Activated naive CD4-positive, alpha-beta T cell treated with anti-CD3 and anti-CD28 coated beads, Interleukin-2, amount 50 U/mL, for 72 hours (primary cell): ENCODE results near the gene ZNF18. TPM values are rescaled to one million over a fixed set of nuclear protein-coding genes. Genes with fewer than 3 reads are reported as not detected.
"Not testable (repeated sequence)": the region's sequence is repeated elsewhere in the genome, so short reads cannot be mapped to it uniquely, and the experiment has no call there.

Source experiments
- ATAC-seq, 2 donors: fragments of 150-1000 bp; cut with Tn5 transposase; 2 replicates each; pipeline ENCODE4 v1.10.0; 2021; ENCODE audit warnings: mild to moderate bottlenecking in 2 of 2, moderate library complexity in 2 of 2
- DNase-seq, 2 donors: peaks; one replicate each; pipeline ENCODE4 v3.0.0; 2021 to 2022; ENCODE audit warnings: low spot score in 2 of 2
- H3K27ac Mint-ChIP-seq, 2 donors: one replicate each; pipeline ENCODE4 v1.8.0; 2022; ENCODE audit warnings: mild to moderate bottlenecking in 2 of 2, mixed read lengths in 2 of 2
- H3K36me3 Mint-ChIP-seq, 2 donors: one replicate each; pipeline ENCODE4 v1.8.0; 2022; ENCODE audit warnings: mixed read lengths in 2 of 2
- H3K9me3 Mint-ChIP-seq, 2 donors: one replicate each; pipeline ENCODE4 v1.8.0; 2022; ENCODE audit warnings: mixed read lengths in 2 of 2
- total RNA-seq, 2 donors: library from RNA; stranded (reverse); gene quantifications; one replicate each; pipeline ENCODE4 v1.2.3, GENCODE V29; 2022

Gene ZNF18
- total RNA-seq, 2 donors from 2014 or later = 4.9 to 7.1 TPM

DNA sequence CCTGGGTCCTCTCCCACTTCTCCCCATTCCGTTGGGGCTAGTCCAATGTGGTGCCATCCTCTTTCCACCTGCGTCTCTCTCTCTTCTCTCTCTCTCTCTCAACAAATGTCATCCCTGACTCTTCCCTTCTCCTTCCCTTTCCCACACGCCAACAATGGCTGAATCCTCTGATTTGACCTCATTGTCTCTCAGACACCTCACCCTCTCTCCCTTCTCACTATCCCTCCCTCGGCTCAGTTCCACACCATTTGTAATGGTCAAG is 628 bp upstream of the ZNF18 start:
- Mint-ChIP-seq H3K36me3 (peaks cover 5 to 8% of the 10 kb centered on the region in 2 donors), H3K9me3 (peaks cover 3 to 6% of the 10 kb centered on the region in 2 donors), H3K27ac (peak overlapping the region; percentile 92 to 97)
- DNase-seq (no peak), ATAC-seq (no peak)

DNA sequence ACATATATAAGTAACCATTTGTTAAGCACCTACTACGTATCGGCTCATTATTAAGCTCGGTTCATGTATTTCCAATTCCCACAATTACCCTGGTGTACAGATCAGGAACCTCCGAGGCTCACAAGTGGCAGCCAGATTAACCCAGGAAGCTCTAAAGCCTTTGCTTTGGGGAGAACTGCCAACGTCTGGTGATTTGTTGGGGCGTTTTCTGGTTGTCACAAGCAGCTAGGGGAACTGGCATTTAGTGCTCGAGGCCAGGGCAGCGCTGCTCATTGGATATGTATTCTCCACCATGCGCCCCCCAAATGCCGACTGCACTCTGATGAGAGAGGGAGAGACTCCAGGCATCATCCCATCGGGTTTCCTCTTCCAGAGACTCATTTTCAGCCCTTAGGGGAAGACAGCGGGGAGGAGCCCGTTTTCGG is 541 bp downstream of the ZNF18 start:
- peak; percentile 23 to 42 for ATAC-seq
- Mint-ChIP-seq H3K9me3 (peaks cover 3 to 6% of the 10 kb centered on the region in 2 donors), H3K36me3 (peaks cover 7 to 13% of the 10 kb centered on the region in 2 donors), H3K27ac (peak overlapping the region; percentile 57 to 92)
- DNase-seq = no peak

DNA sequence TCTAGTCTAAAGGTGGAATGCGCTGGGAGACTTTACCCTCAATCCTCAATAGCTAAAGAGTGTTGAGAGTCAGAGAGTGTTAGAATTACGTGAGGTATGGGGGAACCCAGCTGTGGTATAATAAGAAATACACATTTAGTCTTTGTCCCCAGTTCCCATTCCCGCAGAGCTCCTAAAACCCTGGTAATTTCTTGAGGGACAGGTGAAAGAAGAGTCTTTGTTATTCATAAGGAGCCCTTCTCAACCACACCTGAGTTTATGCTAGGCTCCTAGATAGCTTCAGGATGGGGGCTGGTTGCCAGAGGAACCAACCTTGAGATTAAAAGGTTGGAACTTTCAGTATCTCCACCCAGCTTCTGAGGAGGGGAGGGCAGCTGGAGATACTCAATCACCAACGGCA is 5.8 kb downstream of the ZNF18 start:
- ATAC-seq = no peak

DNA sequence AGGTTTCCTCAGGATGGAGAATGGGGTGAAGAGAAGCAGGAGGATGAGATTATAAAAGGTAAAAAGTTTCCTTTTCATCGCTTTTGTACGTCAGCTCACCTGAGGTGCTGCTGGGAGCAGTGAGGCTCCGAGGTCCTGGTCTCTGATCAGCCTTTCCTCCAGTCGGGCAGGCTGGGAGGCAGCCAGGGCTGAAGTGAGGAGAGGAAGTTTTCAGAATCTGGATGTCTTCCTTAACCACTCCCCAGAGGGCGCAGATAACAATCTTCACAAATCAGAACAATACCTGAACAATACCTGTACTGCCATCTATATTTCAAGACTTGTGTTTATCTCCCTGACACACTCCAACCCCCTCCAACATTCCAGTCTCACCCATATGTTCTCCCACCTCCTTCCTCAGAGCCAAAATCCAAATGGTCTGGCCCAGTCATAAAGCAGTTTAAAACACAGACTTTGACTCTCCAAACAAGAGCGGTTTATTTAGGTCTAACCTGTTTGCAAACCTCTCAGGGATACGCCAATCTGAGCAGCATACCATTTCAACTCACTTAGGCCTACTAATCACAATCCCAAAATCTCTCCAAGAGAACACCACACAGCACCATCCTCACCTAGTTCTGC is 6.8 kb downstream of the ZNF18 start:
- Mint-ChIP-seq H3K9me3 (no peaks in the 10 kb centered on the region), H3K36me3 (peaks cover 19 to 24% of the 10 kb centered on the region in 2 donors), H3K27ac (no peak overlapping the region)
- ATAC-seq (no peak), DNase-seq (no peak)

More for the DNA sequence above, 5.8 kb downstream of the ZNF18 start:
- peaks cover 19 to 24% of the 10 kb centered on the region in 2 donors for H3K36me3 Mint-ChIP-seq
- no peak for DNase-seq
- H3K27ac Mint-ChIP-seq = peak overlapping the region in 1 of 2 donors; percentile 29
- no peaks in the 10 kb centered on the region for H3K9me3 Mint-ChIP-seq

DNA sequence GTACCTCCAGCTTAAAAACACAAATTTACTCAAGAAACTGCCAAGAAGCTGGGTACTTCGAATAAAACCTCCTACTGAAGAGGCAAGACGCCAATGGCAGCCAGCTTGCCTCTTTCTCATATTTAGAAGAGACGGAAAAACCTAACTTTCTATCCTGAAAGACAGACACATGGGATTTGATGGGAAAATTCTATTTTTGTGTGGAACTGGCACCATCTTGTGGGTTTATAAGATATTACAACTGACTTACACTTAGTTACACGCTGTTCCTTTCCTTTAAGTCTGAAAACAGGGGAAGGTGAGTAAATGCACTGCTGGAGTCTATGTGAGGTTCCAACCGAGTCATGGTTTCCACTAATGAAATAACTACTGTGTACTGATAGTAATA is 10.3 kb downstream of the ZNF18 start:
- peaks cover 12 to 39% of the 10 kb centered on the region in 2 donors for H3K36me3 Mint-ChIP-seq

DNA sequence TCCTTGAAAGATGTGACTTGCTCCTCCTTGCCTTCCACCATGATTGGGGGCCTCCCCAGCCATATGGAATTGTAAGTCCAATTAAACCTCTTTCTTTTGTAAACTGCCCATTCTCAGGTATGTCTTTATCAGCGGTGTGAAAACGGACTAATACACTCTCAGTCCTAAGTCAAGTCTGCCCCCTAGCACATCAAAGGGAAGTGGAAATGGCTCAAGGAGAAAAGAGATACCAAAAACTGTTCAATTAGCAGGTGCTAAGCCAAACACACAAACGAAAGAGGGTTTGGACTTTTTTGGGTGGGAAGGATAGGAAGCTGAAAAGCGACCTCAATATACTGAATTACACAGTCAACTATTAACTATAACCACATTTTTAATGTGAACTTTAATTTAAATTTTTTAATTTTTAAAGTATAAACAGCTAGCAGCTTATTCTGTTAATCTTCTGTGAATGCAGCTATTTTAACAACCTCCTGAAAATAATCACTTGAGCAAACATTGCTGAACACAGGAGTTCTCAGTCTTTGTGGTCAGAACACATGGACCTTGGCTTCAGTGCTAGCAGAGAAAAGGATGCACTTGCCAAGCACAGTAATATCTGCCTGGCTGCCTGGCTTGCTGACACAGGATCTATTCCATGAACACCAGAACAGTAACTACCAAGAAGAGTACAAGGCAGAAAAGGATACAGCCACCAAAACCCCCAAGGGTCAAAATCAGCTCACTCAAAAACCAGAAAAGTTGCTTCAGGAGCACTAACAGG is 10.9 kb downstream of the ZNF18 start:
- no peak for ATAC-seq
- DNase-seq = no peak
- Mint-ChIP-seq H3K9me3 (no peaks in the 10 kb centered on the region), H3K36me3 (peaks cover 12 to 39% of the 10 kb centered on the region in 2 donors), H3K27ac (no peak overlapping the region)

More for the DNA sequence above, 10.3 kb downstream of the ZNF18 start:
- H3K27ac Mint-ChIP-seq = no peak overlapping the region
- ATAC-seq (no peak), DNase-seq (no peak)
- no peaks in the 10 kb centered on the region for H3K9me3 Mint-ChIP-seq

DNA sequence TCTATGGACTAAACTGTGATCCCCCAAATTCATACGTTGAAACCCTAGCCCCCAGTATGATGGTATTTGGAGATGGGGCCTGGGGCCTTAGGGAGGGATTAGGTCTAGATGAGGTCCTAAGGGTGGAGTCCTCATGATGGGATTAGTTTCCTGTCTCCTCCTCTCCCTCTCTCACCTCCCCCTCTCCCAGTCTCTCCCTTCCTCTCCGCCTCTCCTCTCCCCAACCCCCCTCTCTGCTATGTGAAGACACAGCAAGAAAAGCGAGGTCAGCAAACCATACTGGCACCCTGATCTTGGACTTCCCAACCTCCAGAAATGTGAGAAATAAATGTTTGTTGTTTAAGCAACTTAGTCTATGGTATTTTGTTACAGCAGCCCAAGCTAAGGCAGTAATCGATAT is 15.4 kb downstream of the ZNF18 start:
- DNase-seq (no peak), ATAC-seq (no peak)
- peaks cover 17 to 32% of the 10 kb centered on the region in 2 donors for H3K36me3 Mint-ChIP-seq
- no peak overlapping the region for H3K27ac Mint-ChIP-seq
- no peaks in the 10 kb centered on the region for H3K9me3 Mint-ChIP-seq

DNA sequence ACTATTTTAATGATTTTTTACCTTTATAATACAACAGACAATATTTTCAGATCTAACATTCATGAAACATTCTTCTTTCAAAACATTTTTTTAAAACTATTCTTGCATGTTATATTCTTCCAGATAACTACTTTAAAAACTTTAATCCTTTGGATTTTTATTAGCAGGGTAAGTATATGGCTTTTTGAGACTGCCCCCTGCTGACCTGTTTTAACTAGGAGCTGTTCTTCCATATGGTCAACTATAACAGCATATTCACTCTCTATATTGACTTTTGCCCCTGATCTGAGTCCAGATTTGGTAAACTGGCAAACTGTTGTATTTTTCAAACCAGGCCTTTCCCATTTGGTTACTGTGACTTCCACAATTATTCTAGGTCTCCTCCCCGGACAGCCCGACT is 16.5 kb downstream of the ZNF18 start:
- no peak for DNase-seq
- H3K27ac Mint-ChIP-seq = peak overlapping the region in 1 of 2 donors; percentile 58
- H3K9me3 Mint-ChIP-seq = peaks cover 0 to 4% of the 10 kb centered on the region in 2 donors
- ATAC-seq = no peak
- peaks cover 20 to 41% of the 10 kb centered on the region in 2 donors for H3K36me3 Mint-ChIP-seq

DNA sequence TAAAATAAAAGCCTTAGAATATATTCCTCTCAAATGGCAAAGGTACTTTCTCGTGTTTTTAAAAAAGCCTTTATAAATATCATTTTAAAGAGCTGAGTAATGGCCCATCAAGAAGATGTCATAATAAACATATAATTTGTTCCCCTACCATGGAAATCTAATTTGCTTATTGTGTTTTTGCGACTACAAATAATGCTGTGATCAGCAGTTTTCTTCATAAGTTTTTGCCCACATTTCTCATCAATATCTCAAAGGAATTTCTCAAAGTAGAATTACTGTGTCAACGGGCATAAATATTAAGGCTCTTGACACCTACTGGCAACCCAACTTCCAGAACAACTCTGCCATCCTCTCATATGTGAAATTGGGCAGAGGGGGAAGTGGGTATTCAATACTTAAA is 17.5 kb downstream of the ZNF18 start:
- Mint-ChIP-seq H3K36me3 (peaks cover 26 to 51% of the 10 kb centered on the region in 2 donors), H3K27ac (no peak overlapping the region), H3K9me3 (peaks cover 6 to 10% of the 10 kb centered on the region in 2 donors)
- DNase-seq (no peak), ATAC-seq (no peak)

DNA sequence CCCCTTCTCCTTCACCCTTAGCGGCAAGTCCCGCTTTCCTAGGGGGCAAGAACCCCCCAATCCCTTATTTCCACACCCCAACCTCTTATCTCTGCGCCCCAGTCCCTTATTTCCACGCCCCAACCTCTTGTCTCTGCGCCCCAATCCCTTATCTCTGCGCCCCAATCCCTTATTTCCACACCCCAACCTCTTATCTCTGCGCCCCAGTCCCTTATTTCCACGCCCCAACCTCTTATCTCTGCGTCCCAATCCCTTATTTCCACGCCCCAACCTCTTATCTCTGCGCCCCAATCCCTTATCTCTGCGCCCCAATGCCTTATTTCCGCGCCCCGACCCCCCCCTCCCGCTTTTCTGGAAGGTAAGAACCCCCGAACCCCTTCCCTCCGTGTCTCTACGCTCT is 24.5 kb downstream of the ZNF18 start:
- Mint-ChIP-seq H3K9me3 (peaks cover 24 to 31% of the 10 kb centered on the region in 2 donors), H3K36me3 (peaks cover 52 to 80% of the 10 kb centered on the region in 2 donors)
- DNase-seq, H3K27ac Mint-ChIP-seq, ATAC-seq: not testable (repeated sequence)

DNA sequence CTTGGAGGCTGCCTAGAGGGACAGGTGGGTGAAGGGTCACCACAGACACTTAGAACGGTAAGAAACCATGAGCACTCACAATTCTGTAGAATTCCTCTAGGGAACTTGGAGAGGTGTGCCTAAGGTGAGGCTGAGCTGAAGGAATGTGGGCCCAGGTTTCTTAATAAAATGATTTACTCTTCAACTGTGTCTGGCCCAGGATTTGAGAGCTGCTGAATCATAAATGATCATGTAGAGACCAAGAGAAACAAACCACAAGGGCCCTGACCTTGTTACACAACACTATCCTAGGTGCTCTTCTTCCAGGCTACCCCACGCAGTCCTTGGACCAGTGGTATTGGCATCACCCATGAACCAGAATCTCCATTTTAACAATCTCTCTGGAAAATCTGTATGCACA is 27.7 kb downstream of the ZNF18 start:
- ATAC-seq (no peak), DNase-seq (no peak)
- peaks cover 45 to 77% of the 10 kb centered on the region in 2 donors for H3K36me3 Mint-ChIP-seq
- H3K9me3 Mint-ChIP-seq = peaks cover 44 to 45% of the 10 kb centered on the region in 2 donors
- H3K27ac Mint-ChIP-seq = no peak overlapping the region

DNA sequence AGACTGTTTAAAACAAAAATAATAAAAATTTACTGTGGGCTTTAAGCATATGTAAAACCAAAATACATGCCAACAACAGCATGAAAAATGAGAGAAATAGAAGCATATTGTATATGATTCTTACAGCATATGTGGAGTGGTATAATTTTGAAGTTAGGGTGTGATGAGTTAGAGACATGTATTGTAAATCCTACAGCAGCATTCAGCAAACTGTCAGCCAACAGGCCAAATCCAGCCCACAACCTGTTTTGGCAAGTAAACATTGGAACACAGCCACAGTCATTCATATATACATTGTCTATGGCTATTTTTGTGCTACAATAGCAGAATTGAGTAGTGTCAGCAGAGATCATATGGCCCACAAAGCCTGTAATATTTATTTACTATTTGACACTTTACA is 42.3 kb downstream of the ZNF18 start:
- no peak for ATAC-seq
- H3K9me3 Mint-ChIP-seq = peaks cover 7 to 15% of the 10 kb centered on the region in 2 donors
- H3K36me3 Mint-ChIP-seq = peaks cover 20 to 37% of the 10 kb centered on the region in 2 donors
- no peak for DNase-seq
- no peak overlapping the region for H3K27ac Mint-ChIP-seq

DNA sequence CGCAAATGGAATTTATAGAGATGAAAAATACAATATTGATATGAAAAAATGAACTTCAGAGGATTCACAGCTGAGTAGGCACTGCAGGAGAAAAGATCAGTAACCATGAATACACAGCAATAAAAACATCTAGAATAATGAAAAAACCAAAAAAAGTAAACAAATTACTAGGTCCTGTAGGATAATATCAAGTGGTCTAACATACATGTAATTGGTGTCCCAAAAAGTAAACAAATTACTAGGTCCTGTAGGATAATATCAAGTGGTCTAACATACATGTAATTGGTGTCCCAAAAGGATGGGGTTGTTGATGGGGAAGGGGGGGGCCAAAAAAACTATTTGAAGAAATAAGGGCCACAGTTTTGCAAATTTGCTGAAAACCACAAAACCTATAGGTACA is 43.4 kb downstream of the ZNF18 start:
- H3K9me3 Mint-ChIP-seq = peaks cover 7 to 15% of the 10 kb centered on the region in 2 donors
- DNase-seq (no peak), ATAC-seq (no peak)
- H3K27ac Mint-ChIP-seq = no peak overlapping the region
- H3K36me3 Mint-ChIP-seq = peaks cover 20 to 37% of the 10 kb centered on the region in 2 donors

DNA sequence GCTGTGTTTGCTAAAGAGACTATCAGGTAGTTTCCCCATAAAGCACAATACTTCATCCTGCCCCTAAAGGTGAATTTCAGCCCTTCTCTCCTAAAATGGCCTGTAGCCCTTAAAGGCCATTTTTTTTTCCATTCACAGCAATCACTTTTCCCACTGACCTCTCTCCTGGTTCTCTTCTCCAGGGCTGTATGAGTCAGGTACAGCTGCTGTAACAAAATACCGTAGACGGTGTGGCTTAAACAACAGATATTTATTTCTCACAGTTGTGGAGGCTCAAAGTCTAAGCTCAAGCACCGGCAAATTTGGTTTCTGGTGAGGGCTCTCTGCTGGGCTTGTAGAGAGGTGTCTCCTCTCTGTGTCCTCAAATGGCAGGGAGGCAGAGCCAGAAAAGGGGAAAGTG is 44.7 kb downstream of the ZNF18 start:
- H3K36me3 Mint-ChIP-seq = peaks cover 13 to 28% of the 10 kb centered on the region in 2 donors

DNA sequence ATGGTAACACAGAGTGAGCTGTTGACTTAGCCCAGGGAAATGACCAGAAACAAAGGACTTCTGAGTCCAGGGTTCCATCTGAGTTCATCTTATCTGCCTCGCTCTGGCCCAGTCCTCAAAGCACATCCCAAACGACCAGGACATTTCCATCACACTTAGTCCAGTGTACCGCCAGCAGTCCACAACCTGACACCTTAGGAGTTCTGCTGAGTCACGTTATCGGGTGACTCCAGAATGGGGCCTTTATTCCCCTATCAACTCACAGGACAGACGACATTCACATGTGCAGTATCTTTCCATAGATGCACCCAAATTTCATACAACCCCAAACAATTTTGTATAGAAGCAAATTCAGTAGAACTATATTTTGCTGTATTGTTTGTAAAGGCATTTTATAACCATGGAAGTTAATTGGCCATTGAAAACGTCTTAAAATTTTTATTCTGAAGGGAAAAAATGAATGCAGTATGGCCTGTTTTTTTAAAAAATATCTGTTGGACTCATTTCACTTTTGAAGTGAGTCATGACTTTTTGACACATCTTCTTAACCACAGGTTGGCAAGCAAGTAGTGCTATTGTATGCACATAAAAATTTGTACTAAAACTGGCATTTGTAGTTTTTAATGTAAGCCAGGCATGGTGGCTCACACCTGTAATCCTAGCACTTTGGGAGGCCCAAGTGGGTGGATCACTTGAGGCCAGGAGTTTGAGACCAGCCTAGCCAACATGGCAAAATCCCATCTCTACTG is 46.3 kb downstream of the ZNF18 start:
- no peak for ATAC-seq
- Mint-ChIP-seq H3K9me3 (peaks cover 0 to 11% of the 10 kb centered on the region in 2 donors), H3K27ac (no peak overlapping the region), H3K36me3 (peaks cover 7 to 23% of the 10 kb centered on the region in 2 donors)
- no peak for DNase-seq

More for the DNA sequence above, 44.7 kb downstream of the ZNF18 start:
- Mint-ChIP-seq H3K27ac (no peak overlapping the region), H3K9me3 (peaks cover 0 to 15% of the 10 kb centered on the region in 2 donors)
- no peak for ATAC-seq
- DNase-seq = no peak

DNA sequence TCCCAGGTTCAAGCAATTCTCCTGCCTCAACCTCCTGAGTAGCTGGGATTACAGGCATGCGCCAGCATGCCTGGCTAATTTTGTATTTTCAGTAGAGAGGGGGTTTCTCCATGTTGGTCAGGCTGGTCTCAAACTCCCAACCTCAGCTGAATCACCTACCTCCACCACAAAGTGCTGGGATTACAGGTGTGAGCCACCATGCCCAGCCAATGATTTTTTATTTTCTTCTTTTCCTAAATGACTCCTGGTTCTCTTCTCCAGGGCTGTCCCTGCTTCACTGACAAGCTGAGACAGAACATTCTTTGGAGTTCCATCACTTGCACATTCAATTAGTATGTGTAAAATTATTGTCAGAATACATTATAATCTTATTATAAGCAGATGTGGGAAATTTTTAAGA is 47.7 kb downstream of the ZNF18 start:
- H3K9me3 Mint-ChIP-seq = peaks cover 0 to 11% of the 10 kb centered on the region in 2 donors
- not testable (repeated sequence) for ATAC-seq, H3K27ac Mint-ChIP-seq, DNase-seq
- peaks cover 7 to 23% of the 10 kb centered on the region in 2 donors for H3K36me3 Mint-ChIP-seq

DNA sequence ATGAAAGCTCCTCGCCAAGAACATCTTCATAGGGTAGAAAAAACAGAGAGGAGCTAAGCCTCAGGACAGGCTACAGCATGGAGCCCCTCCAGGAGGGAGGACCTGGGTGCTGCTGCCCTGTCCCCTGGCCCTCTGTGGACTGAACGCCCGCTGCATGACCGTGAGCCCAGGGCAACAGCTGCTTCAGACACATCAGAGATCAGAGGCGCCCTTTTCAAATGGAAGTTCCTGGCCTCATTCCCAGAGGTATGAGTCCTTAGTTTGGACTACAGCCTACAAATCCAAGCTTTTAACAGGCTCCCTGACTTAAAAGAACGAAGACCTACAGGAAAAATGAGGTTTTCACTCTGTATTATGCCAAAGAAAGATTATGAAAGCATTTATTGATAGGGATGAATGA is 48.5 kb downstream of the ZNF18 start:
- Mint-ChIP-seq H3K9me3 (peaks cover 0 to 4% of the 10 kb centered on the region in 2 donors), H3K36me3 (peaks cover under 1 to 19% of the 10 kb centered on the region in 2 donors), H3K27ac (no peak overlapping the region)
- DNase-seq (no peak), ATAC-seq (no peak)
